Subcutaneous adipose tissue (tissue), 4 donors: ENCODE data around the gene FNDC8. TPM values are rescaled to one million over a fixed set of nuclear protein-coding genes. Genes with fewer than 3 reads are reported as not detected.

Source experiments
- CTCF ChIP-seq: fragments of 450-650 bp; IDR thresholded peaks from one replicate; pipeline ENCODE4 v1.5.1; 2016; ENCODE audit warnings: low read depth, mild to moderate bottlenecking, control low read depth, antibody characterized with exemption, moderate library complexity
- total RNA-seq, 4 donors: library from RNA; depleted of rRNA; stranded (reverse); fragments of >200 nt; gene quantifications; one replicate each; pipeline ENCODE4 v1.1.0, GENCODE V29; 2016

Gene FNDC8
- total RNA-seq, 4 donors from 2014 or later = not detected

- TF ChIP-seq CTCF = no peak
These were observed 1.8 kb upstream of the FNDC8 start, which contains the start of gene RAD51D for GRCh38 chr17:35119370-35120165. TSS of gene RAD51D (minus strand) at chr17:35119860. CDS start at chr17:35119613, 247 bp downstream.

GRCh38 chr17:35127751-35128514 lies 6.5 kb downstream of the FNDC8 start:
- TF ChIP-seq CTCF = no peak

- TF ChIP-seq CTCF = no peak
These were observed 7.9 kb downstream of the FNDC8 start for GRCh38 chr17:35129154-35129972.

GRCh38 chr17:35129973-35130351 lies 8.5 kb downstream of the FNDC8 start:
- TF ChIP-seq CTCF = no peak

GRCh38 chr17:35130392-35130791 lies 9.0 kb downstream of the FNDC8 start:
- TF ChIP-seq CTCF = no peak

- no peak for TF ChIP-seq CTCF
These were observed 10.7 kb downstream of the FNDC8 start for GRCh38 chr17:35132099-35132498.
